Common myeloid progenitor, CD34-positive (primary cell): ENCODE measurements around the gene GNAO1.

Source experiments
- CTCF ChIA-PET: fragments of 350-600 bp; sonication (Branson Sonifier 250); formaldehyde crosslinking; loops from one replicate; lab custom pipeline; 2021; ENCODE audit warnings: antibody characterized with exemption; lab: Charles Lee
- POLR2A ChIA-PET: fragments of 350-600 bp; sonication (Branson Sonifier 250); formaldehyde crosslinking; loops from one replicate; lab custom pipeline; 2021; ENCODE audit warnings: antibody characterized with exemption; lab: Charles Lee
- DNase-seq, 3 donors: peaks; one replicate each; pipeline versions ENCODE4 v3.0.0 to v3.0.0-alpha.2; 2013
- H3K27ac ChIP-seq, 2 experiments: 1 replicate in 1 of 2; 2 replicates in 1 of 2; pipeline ENCODE4 v1.7.0; 2013; ENCODE audit warnings: inconsistent platforms in 2 of 2, low read length in 2 of 2, mild to moderate bottlenecking in 2 of 2, low read depth in 1 of 2, moderate library complexity in 1 of 2; ENCODE audit not compliant: severe bottlenecking in 2 of 2, insufficient read depth in 1 of 2, poor library complexity in 1 of 2
- H3K27me3 ChIP-seq, 5 experiments: replicated peaks in 2 of 5; 1 replicate in 3 of 5; 2 replicates in 2 of 5; pipeline versions ENCODE4 v1.6.1 to v1.7.0; 2013; ENCODE audit warnings: low read length in 4 of 5, mild to moderate bottlenecking in 2 of 5, moderate library complexity in 2 of 5, inconsistent platforms in 1 of 5; ENCODE audit not compliant: insufficient read depth in 5 of 5, control insufficient read depth in 4 of 5
- H3K36me3 ChIP-seq, 4 experiments: 1 replicate in 2 of 4; 2 replicates in 2 of 4; pipeline versions ENCODE4 v1.6.1 to v1.7.0; 2013; ENCODE audit warnings: low read length in 3 of 4, control low read depth in 1 of 4, mild to moderate bottlenecking in 1 of 4; ENCODE audit not compliant: control insufficient read depth in 4 of 4, insufficient read depth in 4 of 4
- H3K4me1 ChIP-seq, 4 experiments: 1 replicate in 3 of 4; 2 replicates in 1 of 4; pipeline versions ENCODE4 v1.6.1 to v1.7.1; 2013; ENCODE audit warnings: low read length in 3 of 4, mild to moderate bottlenecking in 3 of 4, control low read depth in 1 of 4, inconsistent platforms in 1 of 4, moderate library complexity in 1 of 4; ENCODE audit not compliant: control insufficient read depth in 4 of 4, insufficient read depth in 4 of 4; ENCODE audit errors: control extremely low read depth in 1 of 4
- H3K4me3 ChIP-seq, 7 experiments: 1 replicate in 4 of 7; 2 replicates in 3 of 7; pipeline versions ENCODE4 v1.5.1 to v1.7.0; 2013; ENCODE audit warnings: mild to moderate bottlenecking in 7 of 7, low read length in 6 of 7, moderate library complexity in 6 of 7, inconsistent platforms in 2 of 7, low read depth in 2 of 7, control low read depth in 1 of 7; ENCODE audit not compliant: insufficient read depth in 4 of 7, control insufficient read depth in 1 of 7; ENCODE audit errors: extremely low read depth in 1 of 7
- H3K9me3 ChIP-seq, 5 experiments: 1 replicate in 4 of 5; 2 replicates in 1 of 5; pipeline versions ENCODE4 v1.6.1 to v1.7.1; 2013; ENCODE audit warnings: low read length in 4 of 5, mild to moderate bottlenecking in 2 of 5, inconsistent platforms in 1 of 5, low read depth in 1 of 5, moderate library complexity in 1 of 5; ENCODE audit not compliant: control insufficient read depth in 4 of 5, insufficient read depth in 2 of 5; ENCODE audit errors: control extremely low read depth in 1 of 5
- WGBS: methylation state at CpG from one replicate; pipeline ENCODE4 v1.1.5; 2013; ENCODE audit not compliant: insufficient coverage; 5-methylcytosine and 5-hydroxymethylcytosine counted together

Gene GNAO1

GRCh38 chr16:56312556-56312955 is 121.3 kb downstream of the GNAO1 start:
- ChIA-PET POLR2A (no interaction called here), CTCF (interaction anchor here (1.9 to 2.2 kb wide), 3 partner anchors 11 to 13 kb away, joined by 5 to 9 read pairs (median 6); no protein-coding TSS in a partner anchor)
- Histone ChIP-seq H3K9me3 (no peaks in the 10 kb centered on the region), H3K4me3 (no peak overlapping the region), H3K27ac (no peak overlapping the region), H3K36me3 (no peaks in the 10 kb centered on the region), H3K4me1 (peaks cover 0 to 10% (median under 1%) of the 10 kb centered on the region in 4 experiments), H3K27me3 (peaks cover 0 to under 1% (median 0%) of the 10 kb centered on the region in 5 experiments)
- DNase-seq = no peak
- WGBS = 99% methylated on average over 7 of the region's 7 CpGs

GRCh38 chr16:56314244-56314850 is 123.1 kb downstream of the GNAO1 start:
- DNase-seq = no peak
- 97% methylated on average over 16 of the region's 18 CpGs for WGBS
- peaks cover 0 to 15% (median 5%) of the 10 kb centered on the region in 4 experiments for H3K4me1 ChIP-seq
- H3K27me3 ChIP-seq = peaks cover 0 to 5% (median 0%) of the 10 kb centered on the region in 5 experiments
- ChIA-PET CTCF (interaction anchor here (0.9 to 2.0 kb wide), 4 partner anchors 9 to 35 kb away, joined by 3 to 6 read pairs (median 4); no protein-coding TSS in a partner anchor), POLR2A (no interaction called here)
- no peaks in the 10 kb centered on the region for H3K36me3 ChIP-seq
- no peak overlapping the region for H3K27ac ChIP-seq
- H3K9me3 ChIP-seq = no peaks in the 10 kb centered on the region
- no peak overlapping the region for H3K4me3 ChIP-seq

- H3K27ac ChIP-seq = no peak overlapping the region
- POLR2A ChIA-PET = no interaction called here
- no peak for DNase-seq
- peaks cover 0 to 21% (median 11%) of the 10 kb centered on the region in 4 experiments for H3K4me1 ChIP-seq
- no peak overlapping the region for H3K4me3 ChIP-seq
- H3K9me3 ChIP-seq = no peaks in the 10 kb centered on the region
- peaks cover 0 to 5% (median 0%) of the 10 kb centered on the region in 5 experiments for H3K27me3 ChIP-seq
- CTCF ChIA-PET = interaction anchor here (1.1 to 9.5 kb wide), 4 partner anchors 15 to 275 kb away, joined by 3 to 66 read pairs (median 3); no protein-coding TSS in a partner anchor
- H3K36me3 ChIP-seq = no peaks in the 10 kb centered on the region
- WGBS = 78% methylated on average over 4 of the region's 7 CpGs
Observed at GRCh38 chr16:56315955-56316354, 124.7 kb downstream of the GNAO1 start.

GRCh38 chr16:56316545-56316944 is 125.3 kb downstream of the GNAO1 start:
- Histone ChIP-seq H3K9me3 (no peaks in the 10 kb centered on the region), H3K27ac (no peak overlapping the region), H3K36me3 (no peaks in the 10 kb centered on the region), H3K4me1 (peaks cover 0 to 21% (median 12%) of the 10 kb centered on the region in 4 experiments), H3K27me3 (peaks cover 0 to 5% (median 0%) of the 10 kb centered on the region in 5 experiments), H3K4me3 (no peak overlapping the region)
- ChIA-PET POLR2A (no interaction called here), CTCF (interaction anchor here (1.1 to 9.5 kb wide), 4 partner anchors 15 to 276 kb away, joined by 3 to 66 read pairs (median 4); no protein-coding TSS in a partner anchor)
- no peak for DNase-seq
- 98% methylated on average over 6 of the region's 7 CpGs for WGBS

- CTCF ChIA-PET = interaction anchor here (0.7 to 9.5 kb wide), 35 partner anchors 10 to 853 kb away, joined by 3 to 66 read pairs (median 4); no protein-coding TSS in a partner anchor
- whole genome bisulfite sequencing = 15% methylated on average over 21 of the region's 28 CpGs
- Histone ChIP-seq H3K27ac (no peak overlapping the region), H3K36me3 (no peaks in the 10 kb centered on the region), H3K9me3 (no peaks in the 10 kb centered on the region), H3K27me3 (peaks cover 0 to 5% (median 0%) of the 10 kb centered on the region in 5 experiments), H3K4me1 (peaks cover 0 to 13% (median 12%) of the 10 kb centered on the region in 4 experiments), H3K4me3 (peak overlapping the region in 5 of 7 experiments; percentile 8 to 57 (median 53))
- POLR2A ChIA-PET = no interaction called here
- peak; percentile 69 to 82 (median 75) for DNase-seq
Observed at GRCh38 chr16:56317998-56318826, 126.9 kb downstream of the GNAO1 start.

- WGBS = no CpG with 5 or more reads among the region's 1 CpG
- H3K4me3 ChIP-seq = no peak overlapping the region
- peaks cover 0 to 13% (median 12%) of the 10 kb centered on the region in 4 experiments for H3K4me1 ChIP-seq
- ChIA-PET CTCF (interaction anchor here (0.7 to 9.5 kb wide), 29 partner anchors 9 to 604 kb away, joined by 3 to 66 read pairs (median 4); no protein-coding TSS in a partner anchor), POLR2A (no interaction called here)
- H3K9me3 ChIP-seq = no peaks in the 10 kb centered on the region
- peaks cover 0 to 5% (median 0%) of the 10 kb centered on the region in 5 experiments for H3K27me3 ChIP-seq
- H3K36me3 ChIP-seq = no peaks in the 10 kb centered on the region
- no peak for DNase-seq
- H3K27ac ChIP-seq = no peak overlapping the region
Observed at GRCh38 chr16:56318827-56319140, 127.5 kb downstream of the GNAO1 start.
